ENCODE results near the gene ART5.
"Not testable (repeated sequence)": the region's sequence is repeated elsewhere in the genome, so short reads cannot be mapped to it uniquely, and the experiment has no call there.

The ART5 gene

GRCh38 chr11:3616721-3617460 is 24.9 kb downstream of the ART5 start:
- no peak for DNase-seq (ENCODE audit: low read depth)

- no peak for DNase-seq (ENCODE audit: low read depth)
These were observed 25.8 kb downstream of the ART5 start for GRCh38 chr11:3615998-3616397.

GRCh38 chr11:3614742-3615171 is 27.0 kb downstream of the ART5 start:
- DNase-seq (ENCODE audit: low read depth): no peak

- DNase-seq (ENCODE audit: low read depth): no peak
These were observed 27.6 kb downstream of the ART5 start for GRCh38 chr11:3613998-3614741.

DNA sequence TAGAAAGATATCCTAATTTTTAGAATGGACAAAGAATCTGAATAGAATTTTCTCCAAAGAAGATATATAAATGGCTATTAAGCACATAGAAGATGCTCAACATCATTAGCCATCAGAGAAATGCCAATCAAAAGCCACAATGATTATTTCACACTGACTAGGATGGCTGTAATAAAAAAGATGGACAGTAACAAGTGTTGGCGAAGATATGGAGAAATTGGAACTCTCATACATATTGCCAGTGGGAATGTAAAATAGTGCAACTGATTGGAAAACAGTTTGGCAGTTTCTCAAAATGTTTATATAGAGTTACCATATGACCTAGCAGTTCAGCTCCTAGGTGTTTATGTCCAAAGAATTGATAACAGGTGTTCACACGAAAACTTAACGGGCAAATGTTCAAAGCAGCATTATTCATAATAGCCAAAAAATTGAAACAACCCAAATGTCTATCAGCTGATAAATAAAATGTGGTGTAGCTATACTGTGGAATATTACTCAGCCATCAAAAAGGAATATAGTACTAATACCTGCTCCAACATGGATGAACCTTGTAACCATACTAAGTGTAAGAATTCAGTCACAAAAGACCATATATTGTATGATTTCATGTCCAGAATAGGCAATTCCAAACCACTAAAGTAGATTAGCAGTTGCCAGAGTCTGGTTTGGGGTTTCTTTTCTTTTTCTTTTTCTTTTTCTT is 29.7 kb downstream of the ART5 start:
- no peak for DNase-seq (ENCODE audit: low read depth)

- DNase-seq (ENCODE audit: low read depth): no peak
These were observed 30.9 kb downstream of the ART5 start for GRCh38 chr11:3610846-3611245.

DNA sequence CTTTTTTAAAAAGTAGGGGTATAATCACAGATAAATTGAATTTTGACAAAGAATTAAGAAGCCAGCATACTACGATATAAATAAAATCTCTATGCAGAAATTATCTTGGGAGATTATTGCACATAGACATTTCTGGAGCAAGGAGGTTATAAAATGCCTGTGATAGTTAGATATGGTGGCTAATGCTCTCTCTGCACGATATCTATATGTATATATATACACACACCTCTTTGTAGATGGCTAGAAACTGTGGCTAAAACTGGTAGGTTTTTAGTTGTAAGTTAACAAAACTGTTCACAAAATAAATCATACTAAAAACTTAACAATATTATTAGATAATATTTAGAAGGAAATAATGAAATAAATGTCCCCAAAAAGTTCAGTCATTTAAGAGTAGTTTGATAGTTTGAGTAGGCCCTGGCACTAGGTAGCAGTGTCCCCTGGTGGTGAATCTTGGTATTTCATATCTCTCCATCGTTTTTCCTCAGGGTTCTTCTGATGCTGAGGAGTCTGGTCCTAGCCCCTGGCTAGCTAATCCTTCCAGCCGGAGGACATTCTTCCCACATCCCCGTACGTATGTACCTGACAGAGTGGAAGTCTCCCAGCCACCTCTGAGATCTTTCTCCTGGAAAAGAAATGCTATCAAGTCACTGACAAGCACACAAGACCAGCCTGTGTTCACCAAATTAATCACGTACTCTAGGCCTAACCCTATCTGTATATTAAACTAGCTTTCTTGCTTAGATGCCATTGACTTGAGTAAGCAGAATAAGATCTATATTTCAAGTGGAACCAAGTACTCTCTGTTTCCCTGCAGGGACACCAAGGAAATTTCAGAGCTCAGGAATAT is 32.2 kb downstream of the ART5 start:
- no peak for DNase-seq (ENCODE audit: low read depth)

GRCh38 chr11:3605771-3606203 is 36.0 kb downstream of the ART5 start:
- DNase-seq (ENCODE audit: low read depth): no peak

- DNase-seq (ENCODE audit: low read depth): no peak
These were observed 36.5 kb downstream of the ART5 start for GRCh38 chr11:3605283-3605662.

DNA sequence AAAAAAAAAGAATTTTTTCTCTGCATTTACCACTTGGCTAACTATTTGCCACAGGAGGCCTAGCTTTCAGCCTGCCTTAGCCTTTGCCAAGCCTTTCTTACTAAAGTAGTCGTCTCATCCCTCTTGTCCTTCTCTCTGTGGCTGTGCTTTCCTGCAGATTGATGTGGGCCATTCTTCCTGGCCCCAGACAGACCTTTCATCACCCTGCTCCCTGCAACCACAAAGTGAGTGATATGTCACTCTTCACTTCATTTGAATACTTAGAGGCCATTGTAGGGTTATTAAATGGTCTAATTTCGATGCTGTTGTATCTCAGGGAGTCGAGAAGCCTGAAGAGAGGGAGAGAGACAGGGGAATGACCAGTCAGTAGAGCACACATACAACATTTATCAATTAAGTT is 37.6 kb downstream of the ART5 start:
- DNase-seq (ENCODE audit: low read depth): no peak

- DNase-seq (ENCODE audit: low read depth): not testable (repeated sequence)
These were observed 41.6 kb downstream of the ART5 start for GRCh38 chr11:3600201-3600600.

GRCh38 chr11:3597743-3598142 is 44.0 kb downstream of the ART5 start:
- not testable (repeated sequence) for DNase-seq (ENCODE audit: low read depth)

DNA sequence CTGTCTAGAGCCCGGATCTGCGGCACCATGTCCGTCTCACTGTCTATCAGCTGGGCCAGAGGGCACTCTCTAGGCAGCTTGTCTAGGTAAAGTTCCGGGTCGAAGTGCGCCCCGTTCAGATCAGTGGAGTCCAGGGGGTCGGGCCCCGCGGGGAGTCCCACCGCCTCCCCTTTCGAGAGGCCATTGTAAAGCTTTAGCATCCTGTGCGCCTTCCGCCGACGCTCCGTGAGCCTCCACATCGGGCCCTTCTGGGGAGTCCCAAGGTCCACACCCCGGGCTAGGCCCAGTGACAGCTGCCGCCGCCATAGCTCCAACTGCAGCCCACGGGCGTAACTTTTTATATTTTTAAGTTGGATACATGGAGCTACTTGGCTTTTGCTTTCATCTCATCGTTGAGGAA is 50.5 kb downstream of the ART5 start:
- not testable (repeated sequence) for DNase-seq (ENCODE audit: low read depth)

GRCh38 chr11:3590193-3590592 is 51.6 kb downstream of the ART5 start:
- DNase-seq (ENCODE audit: low read depth): not testable (repeated sequence)

GRCh38 chr11:3588776-3589175 is 53.0 kb downstream of the ART5 start:
- DNase-seq (ENCODE audit: low read depth): not testable (repeated sequence)
